Mammary epithelial cell (primary cell): ENCODE data around the gene DHX34.

Source experiments
- EZH2 ChIP-seq: IDR thresholded peaks from 2 replicates; pipeline ENCODE4 v1.6.1; 2012; ENCODE audit warnings: low read length, inconsistent platforms, borderline replicate concordance
- TF ChIP-seq, protein P1 (sequence below), 2 donors: IDR thresholded peaks in 1 of 2; conservative IDR thresholded peaks in 1 of 2; 2 replicates each; pipeline ENCODE4 v1.5.1; 2011 to 2012; ENCODE audit warnings: inconsistent platforms in 2 of 2, low read length in 2 of 2, mild to moderate bottlenecking in 2 of 2, control low read depth in 1 of 2, low read depth in 1 of 2; ENCODE audit not compliant: insufficient read depth in 1 of 2; ENCODE audit errors: extremely low read depth in 1 of 2

DNA sequence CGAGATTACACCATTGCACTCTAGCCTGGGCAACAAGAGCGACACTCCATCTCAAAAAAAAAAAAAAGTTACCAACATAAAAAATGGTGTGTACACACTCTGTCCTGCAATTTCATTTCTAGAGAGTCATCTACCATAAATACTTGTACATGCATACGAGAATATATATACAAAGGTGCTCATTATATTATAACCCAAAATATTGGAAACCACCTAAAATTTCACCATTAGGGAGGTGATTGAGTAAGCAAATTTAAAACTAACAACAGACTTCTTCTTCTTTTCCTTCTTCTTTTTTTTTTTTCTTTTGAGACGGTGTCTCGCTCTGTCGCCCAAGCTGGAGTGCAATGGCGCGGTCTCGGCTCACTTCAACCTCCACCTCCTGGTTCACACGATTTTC, 46.9 kb upstream of the DHX34 start:
- TF ChIP-seq, protein P1, sequence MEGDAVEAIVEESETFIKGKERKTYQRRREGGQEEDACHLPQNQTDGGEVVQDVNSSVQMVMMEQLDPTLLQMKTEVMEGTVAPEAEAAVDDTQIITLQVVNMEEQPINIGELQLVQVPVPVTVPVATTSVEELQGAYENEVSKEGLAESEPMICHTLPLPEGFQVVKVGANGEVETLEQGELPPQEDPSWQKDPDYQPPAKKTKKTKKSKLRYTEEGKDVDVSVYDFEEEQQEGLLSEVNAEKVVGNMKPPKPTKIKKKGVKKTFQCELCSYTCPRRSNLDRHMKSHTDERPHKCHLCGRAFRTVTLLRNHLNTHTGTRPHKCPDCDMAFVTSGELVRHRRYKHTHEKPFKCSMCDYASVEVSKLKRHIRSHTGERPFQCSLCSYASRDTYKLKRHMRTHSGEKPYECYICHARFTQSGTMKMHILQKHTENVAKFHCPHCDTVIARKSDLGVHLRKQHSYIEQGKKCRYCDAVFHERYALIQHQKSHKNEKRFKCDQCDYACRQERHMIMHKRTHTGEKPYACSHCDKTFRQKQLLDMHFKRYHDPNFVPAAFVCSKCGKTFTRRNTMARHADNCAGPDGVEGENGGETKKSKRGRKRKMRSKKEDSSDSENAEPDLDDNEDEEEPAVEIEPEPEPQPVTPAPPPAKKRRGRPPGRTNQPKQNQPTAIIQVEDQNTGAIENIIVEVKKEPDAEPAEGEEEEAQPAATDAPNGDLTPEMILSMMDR (conservative IDR thresholded peaks at IDR 0.05 in 1 of 2, IDR thresholded peaks at IDR 0.05 in 1 of 2; ENCODE audit: extremely low read depth in 1 of 2, insufficient read depth in 1 of 2, low read depth in 1 of 2, low read length in 2 of 2): no peak
- TF ChIP-seq EZH2: no peak
